ENCODE measurements around the gene GGCT.
A peak's percentile ranks its signal among the peaks of the same experiment; 100 is the strongest.

Gene GGCT

DNA sequence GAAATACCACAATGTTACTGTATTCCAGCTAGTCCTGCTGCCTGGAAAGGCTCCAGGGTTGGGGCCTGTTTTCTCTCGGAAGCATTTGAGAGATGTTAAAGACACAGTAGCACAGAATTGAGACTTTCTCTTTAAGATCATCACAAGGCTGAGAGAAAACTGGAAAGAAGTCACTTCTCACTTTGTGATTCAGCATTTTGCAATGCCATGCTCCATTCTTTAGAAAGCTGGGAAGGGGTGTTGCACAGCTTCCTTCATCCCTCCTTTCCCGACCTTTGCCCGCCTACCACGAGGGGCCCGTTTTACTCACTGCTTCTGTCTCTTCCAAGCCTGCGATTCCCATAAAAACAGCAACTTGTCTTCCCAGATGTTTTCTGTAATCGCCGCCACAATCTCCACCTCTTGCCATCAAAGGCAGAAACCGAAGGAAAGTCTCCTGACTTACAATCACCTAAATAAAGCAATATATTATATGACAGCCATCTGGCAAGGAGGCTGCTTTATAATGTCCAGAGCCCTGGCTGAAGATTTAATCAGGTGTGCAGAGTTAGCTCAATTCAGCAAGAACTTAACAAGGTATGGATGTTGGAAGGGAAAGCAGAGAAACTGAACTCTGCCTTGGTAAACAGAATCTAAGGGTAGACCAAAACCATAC is 44.9 kb downstream of the GGCT start:
- no peak for DNase-seq

DNA sequence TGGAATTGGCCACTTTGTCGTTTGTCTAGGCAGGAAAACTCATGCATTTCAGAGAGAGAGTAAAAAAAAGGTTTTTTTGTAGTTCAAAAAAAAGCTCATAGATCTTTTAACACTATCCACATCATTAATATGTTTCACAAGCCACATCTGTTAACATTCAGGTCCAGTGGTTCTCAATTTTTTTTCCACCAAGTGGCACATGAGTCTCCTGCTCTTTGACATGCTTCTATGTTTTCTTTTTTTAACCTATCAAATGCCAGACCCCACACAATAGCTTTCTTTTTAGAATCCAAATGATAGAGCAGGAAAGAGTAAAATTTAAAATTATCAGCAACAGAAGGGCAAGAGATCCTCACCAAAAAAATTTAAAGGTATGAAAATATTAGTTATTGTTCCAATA is 46.3 kb downstream of the GGCT start:
- DNase-seq = no peak

GRCh38 chr7:30453921-30454320 is 50.7 kb downstream of the GGCT start:
- no peak for DNase-seq

- DNase-seq = no peak
Measured at GRCh38 chr7:30453016-30453415, 51.6 kb downstream of the GGCT start.

GRCh38 chr7:30452280-30452930 is 52.2 kb downstream of the GGCT start:
- no peak for DNase-seq

DNA sequence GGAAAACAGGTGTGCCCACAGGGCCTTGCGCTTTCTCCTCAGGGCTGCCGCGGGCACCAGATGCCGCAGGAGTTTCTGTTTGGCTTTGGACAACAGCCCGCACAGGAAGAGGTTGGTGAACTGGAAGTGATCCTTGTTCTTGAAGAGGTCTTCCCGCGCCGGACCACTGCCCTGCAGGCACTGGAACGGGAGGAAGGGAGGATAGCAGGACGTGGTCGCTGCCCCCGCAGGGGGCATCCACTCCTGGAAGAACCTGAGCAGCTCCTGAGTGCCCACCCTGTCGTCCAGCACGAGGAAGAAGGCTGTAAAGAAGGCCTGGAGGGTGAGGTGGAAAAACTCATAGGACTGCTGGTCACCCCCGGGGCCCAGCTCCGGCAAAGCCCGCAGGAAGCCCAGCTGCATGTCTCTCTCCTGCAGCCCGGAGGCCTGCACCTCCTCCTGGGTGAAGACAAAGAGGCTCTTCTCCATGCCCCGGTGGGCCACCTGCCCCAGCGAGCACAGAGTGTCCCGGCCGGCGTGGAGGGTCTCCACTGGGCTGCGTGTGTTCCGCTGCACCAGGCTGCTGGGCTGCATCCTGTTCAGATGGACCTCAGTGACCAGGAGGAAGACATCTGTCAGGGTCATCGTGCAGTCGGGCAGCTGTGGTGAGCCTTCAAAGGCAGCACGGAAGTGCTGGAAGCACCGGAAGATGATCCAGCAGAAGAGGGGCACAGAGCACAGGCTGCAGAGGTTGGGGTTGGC is 52.9 kb downstream of the GGCT start:
- no peak for DNase-seq

DNA sequence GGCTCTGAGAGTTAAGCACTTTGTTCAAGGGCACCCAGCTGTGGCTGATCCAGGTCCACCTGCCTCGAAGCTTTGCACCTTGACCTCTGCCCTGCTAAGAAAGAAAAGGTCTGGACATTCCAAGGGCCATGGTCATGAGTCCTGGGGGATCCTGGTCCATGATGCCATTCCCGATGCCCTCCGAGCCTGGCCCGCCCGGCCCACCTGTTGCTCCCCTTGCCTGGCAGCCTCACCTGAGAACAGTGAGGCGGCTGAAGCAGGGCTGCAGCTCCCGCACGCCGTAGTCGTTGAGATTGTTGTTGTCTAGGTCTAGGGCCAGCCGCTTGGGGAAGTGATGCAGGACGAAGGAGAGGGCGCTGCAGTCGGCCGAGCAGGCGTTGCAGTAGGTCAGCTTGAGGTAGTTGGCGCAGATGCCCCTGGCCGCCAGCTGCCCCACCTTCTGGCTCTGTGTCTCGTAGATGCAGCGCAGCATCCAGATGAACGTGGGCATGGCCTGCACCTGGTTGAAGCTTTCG is 53.6 kb downstream of the GGCT start:
- no peak for DNase-seq

DNA sequence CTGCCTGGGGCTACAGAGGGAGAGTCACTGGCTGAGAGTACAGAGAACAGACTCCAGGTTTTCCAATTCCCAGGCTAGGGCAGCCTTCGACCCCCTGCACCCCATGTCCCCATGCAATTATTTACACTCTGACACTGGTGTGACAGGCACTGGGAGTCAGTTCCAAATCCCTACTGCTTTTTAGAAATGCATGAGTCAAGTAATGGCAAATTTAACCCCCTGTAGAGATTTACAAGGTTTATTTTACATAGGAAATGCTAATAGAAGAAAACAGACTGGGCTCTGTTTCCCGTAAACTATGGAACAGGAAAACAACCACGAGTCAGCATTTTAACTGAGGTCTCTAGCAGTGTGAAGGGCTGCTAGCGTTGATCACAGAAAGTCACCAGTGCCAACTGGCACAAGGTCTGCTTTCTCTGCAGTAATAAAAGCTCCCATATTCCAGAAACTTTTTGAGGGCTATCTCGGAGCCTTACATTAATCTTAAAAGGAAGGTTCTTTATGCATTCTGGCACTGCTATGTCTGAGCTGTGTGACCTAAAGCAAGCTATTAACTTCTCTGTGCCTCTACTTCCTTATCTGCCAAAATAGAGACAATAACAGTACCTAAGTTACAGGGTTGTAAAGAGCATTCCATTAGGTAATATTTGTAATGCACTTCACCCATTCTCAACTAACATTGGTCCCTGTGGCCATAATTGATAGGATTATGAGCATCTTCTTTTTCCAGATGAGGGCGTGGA is 54.2 kb downstream of the GGCT start:
- DNase-seq = no peak

DNA sequence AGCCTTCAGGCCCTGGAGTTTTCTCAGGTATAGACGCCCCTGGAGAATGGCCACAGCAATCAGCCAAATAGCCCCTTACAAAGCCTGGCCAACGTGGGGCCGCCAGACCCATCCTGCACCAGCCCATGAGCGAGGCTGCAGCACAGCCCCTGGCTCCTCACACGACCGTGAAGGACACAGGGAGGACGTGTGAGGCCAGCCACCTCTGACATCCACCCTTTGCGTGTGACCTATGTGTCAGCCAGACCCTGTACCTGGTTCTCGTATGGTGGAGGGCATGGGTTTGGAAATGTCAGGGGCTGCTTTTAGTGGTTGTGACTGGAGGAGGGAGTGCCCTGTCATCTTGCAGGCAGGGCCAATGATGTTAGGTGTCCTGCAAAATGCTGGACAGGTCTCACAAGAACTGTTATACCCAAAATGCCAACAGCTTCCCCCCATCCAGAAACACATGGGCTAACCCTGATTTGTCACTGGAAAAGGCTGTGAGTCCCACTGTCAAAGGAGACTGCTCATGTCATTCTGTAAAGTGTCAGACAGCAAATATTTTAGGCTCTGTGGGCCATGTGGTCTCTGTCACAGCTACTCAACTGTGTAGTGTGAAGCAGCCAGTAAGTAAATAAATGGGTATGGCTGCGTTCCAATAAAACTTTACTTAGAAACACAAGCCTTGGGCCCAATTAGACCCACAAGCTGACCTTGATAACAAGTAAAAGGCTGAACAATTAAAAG is 56.0 kb downstream of the GGCT start:
- DNase-seq = peak; percentile 65

DNA sequence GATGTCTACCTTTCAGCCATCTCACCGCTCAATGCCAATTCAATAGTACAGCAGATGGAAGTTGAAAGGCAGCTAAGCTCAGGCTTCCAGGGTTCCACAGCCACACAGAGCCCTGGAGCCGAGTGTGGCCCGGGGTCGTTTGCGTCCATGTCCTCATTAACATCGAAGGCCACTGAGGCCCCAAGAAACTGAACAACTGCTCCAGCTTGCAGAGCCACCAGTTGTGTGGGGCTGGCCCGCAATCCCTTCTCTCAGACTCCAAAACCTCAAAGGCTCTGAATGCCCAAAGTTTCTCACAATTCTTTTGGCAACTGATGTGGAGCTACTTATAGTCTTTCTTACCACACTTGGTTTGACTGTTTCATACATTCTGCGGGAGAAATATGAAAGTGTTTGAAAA is 57.2 kb downstream of the GGCT start:
- no peak for DNase-seq

Data from DMS53 (cell line).